C4-2B (cell line): ENCODE measurements around the gene SLC2A13.

ENCODE experiments used
- ZFX ChIP-seq: fragments of 450-650 bp; IDR thresholded peaks from 2 replicates; pipeline ENCODE4 v1.6.1; 2017
- TF ChIP-seq, protein P1 (sequence below): fragments of 450-650 bp; conservative IDR thresholded peaks from 2 replicates; pipeline ENCODE4 v1.5.1; 2017; ENCODE audit warnings: mild to moderate bottlenecking

DNA sequence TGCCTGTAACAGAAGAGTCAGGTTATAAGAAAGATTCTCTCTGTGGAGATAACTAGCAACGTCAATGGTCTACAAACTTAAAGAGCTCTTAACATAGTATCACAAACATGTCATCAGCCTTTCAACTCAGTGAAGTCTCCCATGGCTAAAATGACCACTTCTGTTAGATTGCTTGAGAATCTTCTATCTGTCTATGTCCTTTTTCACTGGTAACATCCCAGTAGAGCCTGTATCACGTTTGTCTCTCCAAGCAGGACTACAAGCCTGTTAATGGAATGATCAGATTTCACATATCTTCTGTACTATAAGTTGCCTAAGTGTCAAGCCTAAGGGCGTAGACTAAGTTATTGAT, 50.7 kb downstream of the SLC2A13 start:
- TF ChIP-seq, protein P1, sequence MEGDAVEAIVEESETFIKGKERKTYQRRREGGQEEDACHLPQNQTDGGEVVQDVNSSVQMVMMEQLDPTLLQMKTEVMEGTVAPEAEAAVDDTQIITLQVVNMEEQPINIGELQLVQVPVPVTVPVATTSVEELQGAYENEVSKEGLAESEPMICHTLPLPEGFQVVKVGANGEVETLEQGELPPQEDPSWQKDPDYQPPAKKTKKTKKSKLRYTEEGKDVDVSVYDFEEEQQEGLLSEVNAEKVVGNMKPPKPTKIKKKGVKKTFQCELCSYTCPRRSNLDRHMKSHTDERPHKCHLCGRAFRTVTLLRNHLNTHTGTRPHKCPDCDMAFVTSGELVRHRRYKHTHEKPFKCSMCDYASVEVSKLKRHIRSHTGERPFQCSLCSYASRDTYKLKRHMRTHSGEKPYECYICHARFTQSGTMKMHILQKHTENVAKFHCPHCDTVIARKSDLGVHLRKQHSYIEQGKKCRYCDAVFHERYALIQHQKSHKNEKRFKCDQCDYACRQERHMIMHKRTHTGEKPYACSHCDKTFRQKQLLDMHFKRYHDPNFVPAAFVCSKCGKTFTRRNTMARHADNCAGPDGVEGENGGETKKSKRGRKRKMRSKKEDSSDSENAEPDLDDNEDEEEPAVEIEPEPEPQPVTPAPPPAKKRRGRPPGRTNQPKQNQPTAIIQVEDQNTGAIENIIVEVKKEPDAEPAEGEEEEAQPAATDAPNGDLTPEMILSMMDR = no peak
- TF ChIP-seq ZFX = no peak
